ENCODE measurements around the gene VTI1A.

VTI1A gene

DNA sequence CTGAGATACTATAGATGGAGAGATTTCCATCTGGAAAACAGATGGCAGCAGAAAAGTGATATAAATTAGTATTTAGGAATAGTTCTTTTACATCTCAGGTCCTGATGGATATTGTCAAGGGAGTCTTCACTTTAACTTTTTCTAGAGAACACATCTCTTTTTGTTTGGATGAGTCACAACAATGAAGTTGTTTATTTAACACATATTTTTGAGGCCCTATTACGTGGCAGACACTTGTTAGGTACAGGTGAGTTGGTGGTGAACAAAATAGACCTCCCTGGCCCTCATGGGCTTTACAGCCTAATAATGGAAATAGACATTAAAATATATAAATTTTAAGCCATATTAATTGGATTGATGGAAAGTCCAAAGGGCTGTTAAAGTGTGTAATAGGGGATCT is 168.3 kb downstream of the VTI1A start:
- H4K20me1 ChIP-seq (ENCODE audit: insufficient read depth, low read length), result no peaks in the 10 kb centered on the region
- H3F3A ChIP-seq (ENCODE audit: insufficient read depth, low read length), result no peaks in the 10 kb centered on the region
- no peaks in the 10 kb centered on the region for H3K27me3 ChIP-seq (replicated peaks; ENCODE audit: insufficient read depth, low read length)
- no peak for DNase-seq
- H3K4me3 ChIP-seq (ENCODE audit: low read length), result no peak overlapping the region
- no peaks in the 10 kb centered on the region for H3K36me3 ChIP-seq (replicated peaks; ENCODE audit: insufficient read depth, low read length)
- H3K27ac ChIP-seq (ENCODE audit: low read length), result no peak overlapping the region
- H3K9me3 ChIP-seq (replicated peaks; ENCODE audit: insufficient read depth, low read length), result no peaks in the 10 kb centered on the region
- H3K9ac ChIP-seq (ENCODE audit: low read length), result no peak overlapping the region
- H2AFZ ChIP-seq (ENCODE audit: low read length), result no peak overlapping the region
- H3K4me1 ChIP-seq (ENCODE audit: low read length), result no peaks in the 10 kb centered on the region
- no peak for TF ChIP-seq EZH2 (optimal IDR thresholded peaks at IDR 0.05; ENCODE audit: low read depth, low read length)
- no peak for TF ChIP-seq EZH2phosphoT487 (IDR thresholded peaks at IDR 0.05; ENCODE audit: low read length)
- TF ChIP-seq, protein P1, sequence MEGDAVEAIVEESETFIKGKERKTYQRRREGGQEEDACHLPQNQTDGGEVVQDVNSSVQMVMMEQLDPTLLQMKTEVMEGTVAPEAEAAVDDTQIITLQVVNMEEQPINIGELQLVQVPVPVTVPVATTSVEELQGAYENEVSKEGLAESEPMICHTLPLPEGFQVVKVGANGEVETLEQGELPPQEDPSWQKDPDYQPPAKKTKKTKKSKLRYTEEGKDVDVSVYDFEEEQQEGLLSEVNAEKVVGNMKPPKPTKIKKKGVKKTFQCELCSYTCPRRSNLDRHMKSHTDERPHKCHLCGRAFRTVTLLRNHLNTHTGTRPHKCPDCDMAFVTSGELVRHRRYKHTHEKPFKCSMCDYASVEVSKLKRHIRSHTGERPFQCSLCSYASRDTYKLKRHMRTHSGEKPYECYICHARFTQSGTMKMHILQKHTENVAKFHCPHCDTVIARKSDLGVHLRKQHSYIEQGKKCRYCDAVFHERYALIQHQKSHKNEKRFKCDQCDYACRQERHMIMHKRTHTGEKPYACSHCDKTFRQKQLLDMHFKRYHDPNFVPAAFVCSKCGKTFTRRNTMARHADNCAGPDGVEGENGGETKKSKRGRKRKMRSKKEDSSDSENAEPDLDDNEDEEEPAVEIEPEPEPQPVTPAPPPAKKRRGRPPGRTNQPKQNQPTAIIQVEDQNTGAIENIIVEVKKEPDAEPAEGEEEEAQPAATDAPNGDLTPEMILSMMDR (IDR thresholded peaks at IDR 0.05; ENCODE audit: low read length), result no peak
- H3K4me2 ChIP-seq (ENCODE audit: low read depth, low read length), result no peak overlapping the region
- no peaks in the 10 kb centered on the region for H3K79me2 ChIP-seq (ENCODE audit: low read length)
- H3K9me2 ChIP-seq (replicated peaks; ENCODE audit: insufficient read depth, low read length), result no peaks in the 10 kb centered on the region

DNA sequence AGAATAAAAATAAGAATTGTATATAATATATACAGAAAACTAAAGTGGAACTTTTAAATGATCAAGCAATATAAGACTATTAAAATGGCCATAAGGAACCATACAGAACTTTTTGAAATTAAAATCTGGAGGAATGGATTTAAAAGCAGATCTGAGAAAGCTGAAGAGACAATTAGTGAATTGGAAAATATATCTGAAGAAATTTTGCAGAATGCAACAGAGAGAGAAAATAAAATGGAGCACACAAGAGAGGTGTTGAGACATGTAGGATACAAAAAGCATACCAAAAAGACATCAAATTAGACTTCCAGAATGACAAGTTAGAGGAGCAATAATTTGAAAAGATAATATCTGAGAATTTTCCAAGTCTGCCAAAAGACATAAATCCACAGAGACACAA is 169.6 kb downstream of the VTI1A start:
- H3K4me2 ChIP-seq (ENCODE audit: low read depth, low read length), result no peak overlapping the region
- 0 out of 2 replicates have a peak, but pooled peaks cover 4% of the 10 kb centered on the region for H3K36me3 ChIP-seq (replicated peaks; ENCODE audit: insufficient read depth, low read length)
- no peak overlapping the region for H3K9ac ChIP-seq (ENCODE audit: low read length)
- no peak overlapping the region for H3K4me3 ChIP-seq (ENCODE audit: low read length)
- no peak overlapping the region for H2AFZ ChIP-seq (ENCODE audit: low read length)
- TF ChIP-seq, protein P1 (IDR thresholded peaks at IDR 0.05; ENCODE audit: low read length), result no peak
- TF ChIP-seq EZH2phosphoT487 (IDR thresholded peaks at IDR 0.05; ENCODE audit: low read length) (no peak), EZH2 (optimal IDR thresholded peaks at IDR 0.05; ENCODE audit: low read depth, low read length) (no peak)
- DNase-seq, result no peak
- no peaks in the 10 kb centered on the region for H3K4me1 ChIP-seq (ENCODE audit: low read length)
- no peaks in the 10 kb centered on the region for H3K9me2 ChIP-seq (replicated peaks; ENCODE audit: insufficient read depth, low read length)
- H3K9me3 ChIP-seq (replicated peaks; ENCODE audit: insufficient read depth, low read length), result no peaks in the 10 kb centered on the region
- no peaks in the 10 kb centered on the region for H3F3A ChIP-seq (ENCODE audit: insufficient read depth, low read length)
- H3K27ac ChIP-seq (ENCODE audit: low read length), result no peak overlapping the region
- H3K27me3 ChIP-seq (replicated peaks; ENCODE audit: insufficient read depth, low read length), result no peaks in the 10 kb centered on the region
- H4K20me1 ChIP-seq (ENCODE audit: insufficient read depth, low read length), result no peaks in the 10 kb centered on the region
- no peaks in the 10 kb centered on the region for H3K79me2 ChIP-seq (ENCODE audit: low read length)

DNA sequence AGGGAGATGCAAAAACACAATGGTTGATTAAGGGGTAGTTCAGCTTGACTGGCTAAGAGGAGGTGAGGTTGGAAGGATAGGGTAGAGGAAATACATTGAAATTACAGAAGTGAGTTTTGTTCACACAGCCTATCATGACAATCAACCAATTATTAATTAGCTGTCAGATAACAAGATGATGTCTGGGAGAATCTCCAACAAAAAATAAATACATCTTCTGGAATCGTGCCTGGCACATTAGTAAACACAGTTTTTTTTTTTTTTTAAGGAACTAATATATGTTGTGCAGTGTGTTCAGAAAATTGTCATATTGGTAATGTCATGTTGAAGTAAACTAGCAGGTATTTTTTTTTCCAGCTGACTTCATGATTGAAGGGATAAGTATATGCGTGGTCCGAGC is 171.8 kb downstream of the VTI1A start:
- Histone ChIP-seq H3K4me1 (ENCODE audit: low read length) (no peaks in the 10 kb centered on the region), H3K9ac (ENCODE audit: low read length) (no peak overlapping the region), H3K9me3 (replicated peaks; ENCODE audit: insufficient read depth, low read length) (no peaks in the 10 kb centered on the region), H3K4me3 (ENCODE audit: low read length) (no peak overlapping the region), H3K27ac (ENCODE audit: low read length) (no peak overlapping the region), H3K36me3 (replicated peaks; ENCODE audit: insufficient read depth, low read length) (0 out of 2 replicates have a peak, but pooled peaks cover 4% of the 10 kb centered on the region), H3K27me3 (replicated peaks; ENCODE audit: insufficient read depth, low read length) (no peaks in the 10 kb centered on the region), H4K20me1 (ENCODE audit: insufficient read depth, low read length) (no peaks in the 10 kb centered on the region), H3K9me2 (replicated peaks; ENCODE audit: insufficient read depth, low read length) (no peaks in the 10 kb centered on the region), H3F3A (ENCODE audit: insufficient read depth, low read length) (no peaks in the 10 kb centered on the region), H3K4me2 (ENCODE audit: low read depth, low read length) (no peak overlapping the region), H2AFZ (ENCODE audit: low read length) (no peak overlapping the region), H3K79me2 (ENCODE audit: low read length) (no peaks in the 10 kb centered on the region)
- no peak for TF ChIP-seq EZH2phosphoT487 (IDR thresholded peaks at IDR 0.05; ENCODE audit: low read length)
- TF ChIP-seq, protein P1 (IDR thresholded peaks at IDR 0.05; ENCODE audit: low read length), result no peak
- no peak for TF ChIP-seq EZH2 (optimal IDR thresholded peaks at IDR 0.05; ENCODE audit: low read depth, low read length)
- no peak for DNase-seq
